Measurements from ENCODE around the gene PRMT9. TPM values are rescaled to one million over a fixed set of nuclear protein-coding genes. Genes with fewer than 3 reads are reported as not detected.

The PRMT9 gene
- total and polyA plus RNA-seq, 8 donors, result 7.4 to 28.6 (median 22.9) TPM

GRCh38 chr4:147658501-147658900, 25.5 kb downstream of the PRMT9 start:
- peaks cover 0 to 87% of the 10 kb centered on the region in 2 donors for H3K36me3 ChIP-seq
- no peak for DNase-seq

GRCh38 chr4:147655639-147656038, 28.3 kb downstream of the PRMT9 start:
- Histone ChIP-seq H3K27me3 (no peaks in the 10 kb centered on the region), H3K4me3 (no peak overlapping the region), H3K36me3 (peaks cover 0 to 81% of the 10 kb centered on the region in 2 donors), H3K27ac (no peak overlapping the region), H3K9me3 (no peaks in the 10 kb centered on the region), H3K4me1 (no peaks in the 10 kb centered on the region)
- no peak for TF ChIP-seq CTCF (IDR thresholded peaks at IDR 0.05)
- ATAC-seq (no peak), DNase-seq (no peak)
- intact Hi-C loops (cut with DNase I), result no loop called here

More at GRCh38 chr4:147658501-147658900, 25.5 kb downstream of the PRMT9 start:
- TF ChIP-seq CTCF (IDR thresholded peaks at IDR 0.05), result no peak
- no peak overlapping the region for H3K27ac ChIP-seq
- H3K27me3 ChIP-seq, result no peaks in the 10 kb centered on the region
- no peaks in the 10 kb centered on the region for H3K4me1 ChIP-seq
- intact Hi-C loops (cut with DNase I), result no loop called here
- no peaks in the 10 kb centered on the region for H3K9me3 ChIP-seq
- H3K4me3 ChIP-seq, result no peak overlapping the region
- no peak for ATAC-seq

GRCh38 chr4:147651563-147651962, 32.4 kb downstream of the PRMT9 start:
- Histone ChIP-seq H3K4me3 (no peak overlapping the region), H3K36me3 (peaks cover 0 to 66% of the 10 kb centered on the region in 2 donors), H3K27ac (no peak overlapping the region), H3K27me3 (no peaks in the 10 kb centered on the region), H3K9me3 (no peaks in the 10 kb centered on the region), H3K4me1 (no peaks in the 10 kb centered on the region)
- intact Hi-C loops (cut with DNase I), result no loop called here
- no peak for DNase-seq
- no peak for ATAC-seq
- no peak for TF ChIP-seq CTCF (IDR thresholded peaks at IDR 0.05)

GRCh38 chr4:147648656-147649055, 35.3 kb downstream of the PRMT9 start:
- DNase-seq (no peak), ATAC-seq (no peak)
- Histone ChIP-seq H3K9me3 (no peaks in the 10 kb centered on the region), H3K27me3 (no peaks in the 10 kb centered on the region), H3K4me3 (no peak overlapping the region), H3K36me3 (peaks cover 0 to 37% of the 10 kb centered on the region in 2 donors), H3K27ac (no peak overlapping the region), H3K4me1 (no peaks in the 10 kb centered on the region)
- no peak for TF ChIP-seq CTCF (IDR thresholded peaks at IDR 0.05)
- intact Hi-C loops (cut with DNase I), result no loop called here

GRCh38 chr4:147645099-147645498, 38.9 kb downstream of the PRMT9 start:
- no peak overlapping the region for H3K4me3 ChIP-seq
- DNase-seq (no peak), ATAC-seq (no peak)
- no peaks in the 10 kb centered on the region for H3K4me1 ChIP-seq
- peaks cover 0 to 51% of the 10 kb centered on the region in 2 donors for H3K36me3 ChIP-seq
- TF ChIP-seq CTCF (IDR thresholded peaks at IDR 0.05), result no peak
- intact Hi-C loops (cut with DNase I), result no loop called here
- H3K27me3 ChIP-seq, result no peaks in the 10 kb centered on the region
- no peak overlapping the region for H3K27ac ChIP-seq
- H3K9me3 ChIP-seq, result no peaks in the 10 kb centered on the region

Measured in left lung (tissue), 10 donors.